SK-N-SH treated with all-trans-retinoic acid at 6 μM for 48 hours (cell line): ENCODE measurements around the gene LTBP4.
A peak's percentile ranks its signal among the peaks of the same experiment; 100 is the strongest.

ENCODE experiments used
- ATAC-seq: fragments of 200-7000 bp; cut with Tn5 transposase; 3 replicates; pipeline ENCODE4 v1.9.1; 2020; ENCODE audit warnings: mild to moderate bottlenecking, moderate library complexity
- ARNTL ChIP-seq: fragments of 450-650 bp; formaldehyde crosslinking; IDR thresholded peaks from 2 replicates; pipeline ENCODE4 v1.5.0; 2020; ENCODE audit warnings: low read depth, mild to moderate bottlenecking, moderate library complexity, borderline replicate concordance
- BACH2 ChIP-seq: fragments of 250-450 bp; sonication (Bioruptor Pico); IDR thresholded peaks from 2 replicates; pipeline ENCODE4 v1.9.0; 2021; ENCODE audit warnings: mild to moderate bottlenecking, borderline replicate concordance
- GLIS3 ChIP-seq: fragments of 250-450 bp; sonication (Bioruptor Pico); IDR thresholded peaks from 2 replicates; pipeline ENCODE4 v1.5.0; 2020; ENCODE audit warnings: mild to moderate bottlenecking, moderate library complexity
- OSR1 ChIP-seq: fragments of 250-450 bp; sonication (Bioruptor Pico); IDR thresholded peaks from 2 replicates; pipeline ENCODE4 v1.8.0; 2022; ENCODE audit warnings: moderate library complexity, mild to moderate bottlenecking, inconsistent platforms
- POU6F1 ChIP-seq: fragments of 250-450 bp; sonication (Bioruptor Pico); IDR thresholded peaks from 2 replicates; pipeline ENCODE4 v1.8.0; 2021; ENCODE audit warnings: low read depth, mild to moderate bottlenecking, moderate library complexity, borderline replicate concordance
- PPARA ChIP-seq: fragments of 250-450 bp; sonication (Bioruptor Pico); IDR thresholded peaks from 2 replicates; pipeline ENCODE4 v1.5.0; 2020; ENCODE audit warnings: mild to moderate bottlenecking, borderline replicate concordance
- RARB ChIP-seq: fragments of 250-450 bp; sonication (Bioruptor Pico); IDR thresholded peaks from 2 replicates; pipeline ENCODE4 v1.8.0; 2021; ENCODE audit warnings: mild to moderate bottlenecking, moderate library complexity
- SNAI2 ChIP-seq: fragments of 250-450 bp; sonication (Bioruptor Pico); IDR thresholded peaks from 2 replicates; pipeline ENCODE4 v1.5.0; 2020; ENCODE audit warnings: mild to moderate bottlenecking, moderate library complexity
- TCF4 ChIP-seq: fragments of 250-450 bp; sonication (Bioruptor Pico); IDR thresholded peaks from 2 replicates; pipeline ENCODE4 v1.8.0; 2021; ENCODE audit warnings: mild to moderate bottlenecking, moderate library complexity, borderline replicate concordance
- TOX ChIP-seq: fragments of 250-450 bp; sonication (Bioruptor Pico); IDR thresholded peaks from 2 replicates; pipeline ENCODE4 v1.8.0; 2021; ENCODE audit warnings: mild to moderate bottlenecking, moderate library complexity, borderline replicate concordance
- ZC3H10 ChIP-seq: fragments of 250-450 bp; sonication (Bioruptor Pico); IDR thresholded peaks from 2 replicates; pipeline ENCODE4 v1.5.1; 2021; ENCODE audit warnings: mild to moderate bottlenecking, moderate library complexity
- ZFP3 ChIP-seq: fragments of 250-450 bp; sonication (Bioruptor Pico); IDR thresholded peaks from 2 replicates; pipeline ENCODE4 v1.5.0; 2020; ENCODE audit warnings: mild to moderate bottlenecking, moderate library complexity
- ZFP30 ChIP-seq: fragments of 450-650 bp; formaldehyde crosslinking; IDR thresholded peaks from 2 replicates; pipeline ENCODE4 v1.5.0; 2022; ENCODE audit warnings: mild to moderate bottlenecking, moderate library complexity
- ZNF565 ChIP-seq: fragments of 450-650 bp; formaldehyde crosslinking; conservative IDR thresholded peaks from 2 replicates; pipeline ENCODE4 v1.5.0; 2020; ENCODE audit warnings: low read depth, mild to moderate bottlenecking, moderate library complexity
- ZNF8 ChIP-seq: fragments of 450-650 bp; formaldehyde crosslinking; IDR thresholded peaks from 2 replicates; pipeline ENCODE4 v1.5.0; 2020; ENCODE audit warnings: mild to moderate bottlenecking, moderate library complexity
- TF ChIP-seq, protein P1 (sequence below): fragments of 250-450 bp; sonication (Bioruptor Pico); IDR thresholded peaks from 2 replicates; pipeline ENCODE4 v1.5.0; 2020; ENCODE audit warnings: mild to moderate bottlenecking, moderate library complexity
- TF ChIP-seq, protein P2 (sequence below): fragments of 250-450 bp; sonication (Bioruptor Pico); IDR thresholded peaks from 2 replicates; pipeline ENCODE4 v1.8.0; 2020; ENCODE audit warnings: mild to moderate bottlenecking, moderate library complexity, borderline replicate concordance
- TF ChIP-seq, protein P3 (sequence below): fragments of 250-450 bp; sonication (Bioruptor Pico); IDR thresholded peaks from 2 replicates; pipeline ENCODE4 v1.5.1; 2020; ENCODE audit warnings: low read depth, mild to moderate bottlenecking, moderate library complexity

Gene LTBP4

GRCh38 chr19:40576151-40576584, 25.0 kb upstream of the LTBP4 start:
- ATAC-seq, result peak; percentile 5; the same call in 2 of the 3 replicates
- no peak for TF ChIP-seq RARB
- TF ChIP-seq, protein P1, sequence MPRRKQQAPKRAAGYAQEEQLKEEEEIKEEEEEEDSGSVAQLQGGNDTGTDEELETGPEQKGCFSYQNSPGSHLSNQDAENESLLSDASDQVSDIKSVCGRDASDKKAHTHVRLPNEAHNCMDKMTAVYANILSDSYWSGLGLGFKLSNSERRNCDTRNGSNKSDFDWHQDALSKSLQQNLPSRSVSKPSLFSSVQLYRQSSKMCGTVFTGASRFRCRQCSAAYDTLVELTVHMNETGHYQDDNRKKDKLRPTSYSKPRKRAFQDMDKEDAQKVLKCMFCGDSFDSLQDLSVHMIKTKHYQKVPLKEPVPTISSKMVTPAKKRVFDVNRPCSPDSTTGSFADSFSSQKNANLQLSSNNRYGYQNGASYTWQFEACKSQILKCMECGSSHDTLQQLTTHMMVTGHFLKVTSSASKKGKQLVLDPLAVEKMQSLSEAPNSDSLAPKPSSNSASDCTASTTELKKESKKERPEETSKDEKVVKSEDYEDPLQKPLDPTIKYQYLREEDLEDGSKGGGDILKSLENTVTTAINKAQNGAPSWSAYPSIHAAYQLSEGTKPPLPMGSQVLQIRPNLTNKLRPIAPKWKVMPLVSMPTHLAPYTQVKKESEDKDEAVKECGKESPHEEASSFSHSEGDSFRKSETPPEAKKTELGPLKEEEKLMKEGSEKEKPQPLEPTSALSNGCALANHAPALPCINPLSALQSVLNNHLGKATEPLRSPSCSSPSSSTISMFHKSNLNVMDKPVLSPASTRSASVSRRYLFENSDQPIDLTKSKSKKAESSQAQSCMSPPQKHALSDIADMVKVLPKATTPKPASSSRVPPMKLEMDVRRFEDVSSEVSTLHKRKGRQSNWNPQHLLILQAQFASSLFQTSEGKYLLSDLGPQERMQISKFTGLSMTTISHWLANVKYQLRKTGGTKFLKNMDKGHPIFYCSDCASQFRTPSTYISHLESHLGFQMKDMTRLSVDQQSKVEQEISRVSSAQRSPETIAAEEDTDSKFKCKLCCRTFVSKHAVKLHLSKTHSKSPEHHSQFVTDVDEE (CRISPR knock-in tag), result no peak
- no peak for TF ChIP-seq TCF4 (CRISPR knock-in tag)
- TF ChIP-seq OSR1 (CRISPR knock-in tag), result no peak
- TF ChIP-seq SNAI2, result no peak
- TF ChIP-seq ZC3H10 (CRISPR knock-in tag), result no peak
- TF ChIP-seq, protein P2, sequence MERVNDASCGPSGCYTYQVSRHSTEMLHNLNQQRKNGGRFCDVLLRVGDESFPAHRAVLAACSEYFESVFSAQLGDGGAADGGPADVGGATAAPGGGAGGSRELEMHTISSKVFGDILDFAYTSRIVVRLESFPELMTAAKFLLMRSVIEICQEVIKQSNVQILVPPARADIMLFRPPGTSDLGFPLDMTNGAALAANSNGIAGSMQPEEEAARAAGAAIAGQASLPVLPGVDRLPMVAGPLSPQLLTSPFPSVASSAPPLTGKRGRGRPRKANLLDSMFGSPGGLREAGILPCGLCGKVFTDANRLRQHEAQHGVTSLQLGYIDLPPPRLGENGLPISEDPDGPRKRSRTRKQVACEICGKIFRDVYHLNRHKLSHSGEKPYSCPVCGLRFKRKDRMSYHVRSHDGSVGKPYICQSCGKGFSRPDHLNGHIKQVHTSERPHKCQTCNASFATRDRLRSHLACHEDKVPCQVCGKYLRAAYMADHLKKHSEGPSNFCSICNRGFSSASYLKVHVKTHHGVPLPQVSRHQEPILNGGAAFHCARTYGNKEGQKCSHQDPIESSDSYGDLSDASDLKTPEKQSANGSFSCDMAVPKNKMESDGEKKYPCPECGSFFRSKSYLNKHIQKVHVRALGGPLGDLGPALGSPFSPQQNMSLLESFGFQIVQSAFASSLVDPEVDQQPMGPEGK (CRISPR knock-in tag), result no peak
- TF ChIP-seq, protein P3, sequence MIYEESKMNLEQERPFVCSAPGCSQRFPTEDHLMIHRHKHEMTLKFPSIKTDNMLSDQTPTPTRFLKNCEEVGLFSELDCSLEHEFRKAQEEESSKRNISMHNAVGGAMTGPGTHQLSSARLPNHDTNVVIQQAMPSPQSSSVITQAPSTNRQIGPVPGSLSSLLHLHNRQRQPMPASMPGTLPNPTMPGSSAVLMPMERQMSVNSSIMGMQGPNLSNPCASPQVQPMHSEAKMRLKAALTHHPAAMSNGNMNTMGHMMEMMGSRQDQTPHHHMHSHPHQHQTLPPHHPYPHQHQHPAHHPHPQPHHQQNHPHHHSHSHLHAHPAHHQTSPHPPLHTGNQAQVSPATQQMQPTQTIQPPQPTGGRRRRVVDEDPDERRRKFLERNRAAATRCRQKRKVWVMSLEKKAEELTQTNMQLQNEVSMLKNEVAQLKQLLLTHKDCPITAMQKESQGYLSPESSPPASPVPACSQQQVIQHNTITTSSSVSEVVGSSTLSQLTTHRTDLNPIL (CRISPR knock-in tag), result no peak
- no peak for TF ChIP-seq ZNF8 (CRISPR knock-in tag)
- TF ChIP-seq ZFP3, result no peak
- no peak for TF ChIP-seq TOX (CRISPR knock-in tag)
- no peak for TF ChIP-seq ZNF565 (CRISPR knock-in tag)
- no peak for TF ChIP-seq POU6F1 (CRISPR knock-in tag)
- no peak for TF ChIP-seq ARNTL (CRISPR knock-in tag)
- TF ChIP-seq PPARA, result no peak
- no peak for TF ChIP-seq BACH2 (CRISPR knock-in tag)
- TF ChIP-seq, all 23 proteins: peak for 0

- peak; percentile 100 for ATAC-seq
- TF ChIP-seq, protein P2 (CRISPR knock-in tag), result peak; percentile 45; the same call in 1 of the 2 replicates
- no peak for TF ChIP-seq ARNTL (CRISPR knock-in tag)
Observed at GRCh38 chr19:40576585-40577451, 24.4 kb upstream of the LTBP4 start, which contains the start of gene SHKBP1. Gene SHKBP1 (plus strand): TSS chr19:40576873. CDS start chr19:40576900, 27 bp downstream.

GRCh38 chr19:40578442-40578908, 22.7 kb upstream of the LTBP4 start:
- TF ChIP-seq ZNF8 (CRISPR knock-in tag) (no peak), ZC3H10 (CRISPR knock-in tag) (no peak), ZNF565 (CRISPR knock-in tag) (no peak), BACH2 (CRISPR knock-in tag) (no peak), ARNTL (CRISPR knock-in tag) (no peak), ZFP30 (CRISPR knock-in tag) (no peak), GLIS3 (CRISPR knock-in tag) (no peak)
- ATAC-seq, result peak; percentile 15; the same call in 2 of the 3 replicates
